OCI-LY3 (cell line): ENCODE data around the gene HES4.

ENCODE experiments used
- CTCF ChIP-seq: fragments of 200-600, 300-600 bp; sonication (generic); IDR thresholded peaks from 2 replicates; pipeline ENCODE4 v1.5.1; 2014; ENCODE audit warnings: antibody characterized with exemption, low read length, low read depth
- EZH2phosphoT487 ChIP-seq: fragments of 200-600 bp; shearing (Covaris generic); IDR thresholded peaks from 2 replicates; pipeline ENCODE4 v1.6.1; 2018; ENCODE audit warnings: antibody characterized with exemption, mixed run types, low read depth

- no peak for TF ChIP-seq CTCF
- no peak for TF ChIP-seq EZH2phosphoT487
Observed at GRCh38 chr1:969260-969855, 30.5 kb downstream of the HES4 start.
